Daoy (cell line): ENCODE results near the gene LAPTM5. TPM values are rescaled to one million over a fixed set of nuclear protein-coding genes. Genes with fewer than 3 reads are reported as not detected.
A peak's percentile ranks its signal among the peaks of the same experiment; 100 is the strongest.

Source experiments
- DNase-seq: peaks from one replicate; pipeline ENCODE4 v3.0.0-alpha.2; 2015; ENCODE audit warnings: low read depth
- total RNA-seq: library from RNA; depleted of rRNA; stranded (reverse); fragments of >200 nt; shearing (Covaris generic); gene quantifications from 2 replicates; pipeline ENCODE4 v1.2.3, GENCODE V29; 2014

Gene LAPTM5
- total RNA-seq, 1 experiment from 2014 or later = 2.7 TPM

GRCh38 chr1:30756545-30757351 lies 826 bp downstream of the LAPTM5 start:
- DNase-seq = peak; percentile 95

DNA sequence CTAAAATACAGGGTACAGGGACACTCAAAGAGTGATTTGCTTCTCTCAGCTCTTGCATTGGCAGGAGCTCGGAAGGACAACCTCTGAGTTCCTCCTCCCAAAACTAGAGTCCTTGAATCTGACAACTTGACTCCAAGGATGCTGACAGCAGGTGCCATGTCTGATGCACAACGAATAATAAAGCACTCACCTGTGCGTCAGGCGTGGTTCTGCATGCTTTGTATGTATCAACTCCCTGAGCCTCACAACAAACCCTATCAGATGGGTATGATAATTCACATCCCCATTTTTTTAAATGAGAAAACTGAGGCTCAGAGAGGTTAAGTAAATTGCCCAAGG lies 1.4 kb downstream of the LAPTM5 start:
- no peak for DNase-seq

DNA sequence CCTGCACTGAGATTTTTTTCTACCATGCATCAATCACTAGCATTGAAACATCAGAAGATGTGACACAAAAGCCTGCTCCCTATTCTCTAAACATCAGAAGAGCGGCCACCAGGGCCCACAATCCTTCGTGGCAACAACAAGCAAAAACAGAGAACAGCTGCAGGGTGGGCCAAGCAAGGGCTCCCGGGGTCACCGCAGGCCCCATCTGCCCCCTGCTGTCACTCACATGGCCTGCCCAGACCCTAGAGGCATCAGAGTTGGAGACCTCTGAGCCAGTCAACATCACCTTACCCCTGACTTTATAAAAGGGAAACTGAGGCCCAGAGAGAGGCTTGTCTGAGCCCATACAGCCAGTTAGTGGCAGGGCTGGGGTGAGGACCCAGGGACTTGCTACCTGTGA lies 1.8 kb downstream of the LAPTM5 start:
- no peak for DNase-seq

DNA sequence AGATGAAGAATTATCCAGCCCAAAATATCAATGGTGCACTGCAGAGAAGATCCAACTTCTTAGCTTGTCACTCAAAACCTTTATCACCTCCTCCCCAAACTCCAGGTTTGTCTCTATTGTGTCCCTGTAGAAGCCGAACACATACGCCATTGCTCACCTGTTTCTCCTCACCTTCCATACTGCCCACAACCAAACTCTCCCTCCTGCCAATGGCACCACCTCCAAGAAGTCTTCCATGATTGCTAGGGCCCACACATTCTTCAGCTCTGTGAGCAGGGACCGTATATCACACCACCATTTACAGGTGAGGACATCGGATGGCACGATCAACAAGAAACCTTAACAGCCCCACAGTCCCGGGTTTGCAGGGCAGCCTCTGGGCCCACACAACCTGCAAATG lies 2.2 kb downstream of the LAPTM5 start:
- no peak for DNase-seq

GRCh38 chr1:30754684-30755171 lies 2.8 kb downstream of the LAPTM5 start:
- no peak for DNase-seq

GRCh38 chr1:30753660-30754123 lies 3.9 kb downstream of the LAPTM5 start:
- no peak for DNase-seq

- no peak for DNase-seq
Observed at GRCh38 chr1:30753118-30753517, 4.5 kb downstream of the LAPTM5 start.

- no peak for DNase-seq
Observed at GRCh38 chr1:30752651-30752908, 5.0 kb downstream of the LAPTM5 start.

GRCh38 chr1:30751830-30752650 lies 5.5 kb downstream of the LAPTM5 start:
- no peak for DNase-seq

- DNase-seq = no peak
Observed at GRCh38 chr1:30750731-30751291, 6.8 kb downstream of the LAPTM5 start.

DNA sequence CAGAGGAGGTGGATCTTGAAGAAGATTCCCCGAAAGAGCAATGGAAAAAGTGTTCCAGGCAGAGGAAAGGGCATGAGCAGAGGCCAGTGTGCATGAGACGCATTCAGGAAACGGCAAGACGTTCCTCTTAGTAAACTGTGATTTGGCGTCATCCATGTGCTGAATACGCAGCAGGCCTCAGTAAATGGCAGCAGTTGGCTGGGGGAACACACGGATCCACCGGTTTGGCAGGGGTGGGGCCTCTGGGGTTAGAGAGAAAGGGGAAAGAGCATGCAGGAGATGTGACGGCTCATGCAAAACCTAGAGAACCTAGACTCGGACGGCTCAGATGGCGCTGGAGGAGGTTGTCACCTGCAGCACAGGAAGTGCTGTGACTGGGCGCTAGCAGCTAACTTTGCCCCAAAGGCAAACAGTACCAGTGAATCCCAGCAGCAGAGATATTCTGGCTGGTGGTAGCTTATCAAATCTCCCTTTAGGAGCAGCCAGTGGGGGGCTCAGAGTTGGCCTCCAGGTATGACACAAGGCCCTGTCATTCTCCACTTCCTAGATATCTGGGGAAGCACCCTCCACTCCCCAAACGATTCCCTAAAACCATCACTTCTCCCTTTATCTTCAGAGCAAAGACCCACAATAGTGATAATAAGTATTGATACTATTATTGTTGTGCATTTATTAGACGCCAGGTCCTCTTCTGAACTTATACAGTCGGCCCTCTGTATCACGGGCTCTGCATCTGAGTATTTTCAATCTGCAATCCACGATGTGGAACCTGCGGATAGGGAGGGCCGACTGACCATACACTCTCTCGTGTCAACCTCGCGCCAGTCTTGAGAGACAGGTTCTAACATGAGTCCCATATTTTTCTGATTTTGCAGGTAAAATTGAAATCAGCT lies 7.6 kb downstream of the LAPTM5 start:
- DNase-seq = no peak

- DNase-seq = no peak
Observed at GRCh38 chr1:30748699-30749401, 8.7 kb downstream of the LAPTM5 start.

GRCh38 chr1:30748098-30748698 lies 9.4 kb downstream of the LAPTM5 start:
- no peak for DNase-seq

- no peak for DNase-seq
Observed at GRCh38 chr1:30747033-30748008, 10.3 kb downstream of the LAPTM5 start.

DNA sequence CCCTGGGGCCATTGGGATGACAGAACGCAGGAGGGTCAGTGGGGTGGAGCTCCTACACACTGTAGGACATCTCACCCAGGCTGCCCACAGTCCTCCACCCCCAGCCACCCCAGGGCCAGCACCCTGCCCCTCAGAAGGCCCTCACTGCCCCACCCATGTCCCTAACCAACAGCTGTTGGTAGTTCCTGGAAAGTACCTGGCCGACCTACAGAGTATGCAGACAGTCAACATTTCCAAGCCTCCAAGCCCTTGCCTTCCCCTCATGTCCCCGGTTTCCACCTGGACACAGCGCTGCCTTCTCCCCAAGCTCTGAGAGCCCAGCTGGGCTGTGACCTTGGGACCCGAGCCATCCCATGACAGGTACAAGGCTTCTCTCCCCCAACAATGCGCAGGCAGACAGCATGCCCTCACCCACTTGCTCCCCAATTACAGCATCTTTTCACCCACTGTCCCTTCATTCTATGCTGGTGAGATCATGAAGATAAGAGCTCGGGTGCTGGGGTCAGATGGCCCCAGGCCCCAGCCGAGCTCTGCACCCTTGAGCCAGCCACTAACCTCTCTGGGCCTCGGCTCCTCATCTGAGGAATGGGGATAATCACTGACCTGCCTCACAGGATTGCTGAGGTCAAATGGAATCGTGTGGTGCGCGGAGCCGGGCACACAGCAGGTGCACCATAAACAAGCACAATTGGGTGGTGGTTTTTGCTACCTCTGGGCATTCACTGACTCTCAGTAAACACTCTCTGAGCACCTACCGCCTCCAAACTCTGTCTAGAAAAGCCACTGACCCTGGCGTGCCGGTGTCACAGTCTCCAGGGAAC lies 11.2 kb downstream of the LAPTM5 start:
- DNase-seq = no peak

DNA sequence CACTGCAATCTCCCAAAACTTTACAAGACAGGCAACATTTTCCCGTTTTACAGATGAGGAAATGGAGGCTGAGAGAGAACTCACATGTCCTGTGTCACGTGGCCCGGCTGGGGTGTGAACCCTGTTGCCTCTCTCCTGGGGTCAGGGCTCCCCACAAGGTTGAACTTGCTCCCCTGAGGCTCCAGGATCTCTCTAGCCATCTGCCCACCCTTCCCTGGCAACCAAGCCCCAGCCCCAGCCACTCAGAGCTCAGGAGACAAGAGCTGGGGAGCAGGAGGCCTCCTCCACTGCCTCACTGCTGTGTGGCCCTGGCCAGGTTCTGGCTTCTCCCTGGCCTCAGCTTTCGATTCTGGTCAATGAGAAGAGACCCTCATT lies 11.8 kb downstream of the LAPTM5 start:
- no peak for DNase-seq

DNA sequence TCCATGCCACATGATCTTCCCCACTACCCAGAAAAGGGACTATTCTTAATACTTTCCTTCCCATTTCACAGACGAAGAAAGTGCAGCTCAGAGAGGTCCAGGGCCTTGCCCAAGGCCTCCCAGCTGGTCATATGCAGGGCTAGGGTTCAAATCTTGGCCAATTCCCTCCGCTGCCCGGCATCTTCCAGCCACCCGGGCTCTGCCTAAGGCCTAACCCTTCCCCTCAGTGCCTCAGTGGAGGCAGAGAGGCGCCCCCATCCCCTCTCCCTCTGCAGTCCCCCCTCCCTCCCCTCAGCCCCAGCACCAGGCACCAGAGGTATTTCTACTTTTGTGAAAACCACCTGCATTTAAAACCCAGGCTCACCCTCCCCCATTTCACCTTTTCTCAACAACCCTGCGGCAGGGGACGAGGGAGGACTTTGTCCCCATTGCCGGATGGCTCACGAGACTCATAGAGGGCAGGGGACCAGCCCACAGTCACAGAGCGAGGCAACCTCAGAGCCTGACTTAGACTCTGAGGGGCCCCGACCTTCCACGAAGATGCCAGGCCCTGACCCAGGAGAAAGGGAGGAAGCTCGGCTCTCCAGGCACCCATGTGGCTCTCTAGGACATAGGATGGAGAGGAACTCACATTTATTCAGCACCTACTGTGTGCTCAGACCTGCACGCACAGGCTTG lies 12.3 kb downstream of the LAPTM5 start:
- no peak for DNase-seq
